Astrocyte of the hippocampus (primary cell): ENCODE results near the gene CD44.
"Not testable (repeated sequence)": the region's sequence is repeated elsewhere in the genome, so short reads cannot be mapped to it uniquely, and the experiment has no call there.

Experiments used
- DNase-seq: peaks from one replicate; pipeline ENCODE4 v3.0.0; 2011; ENCODE audit warnings: low read depth, low spot score

The CD44 gene

DNA sequence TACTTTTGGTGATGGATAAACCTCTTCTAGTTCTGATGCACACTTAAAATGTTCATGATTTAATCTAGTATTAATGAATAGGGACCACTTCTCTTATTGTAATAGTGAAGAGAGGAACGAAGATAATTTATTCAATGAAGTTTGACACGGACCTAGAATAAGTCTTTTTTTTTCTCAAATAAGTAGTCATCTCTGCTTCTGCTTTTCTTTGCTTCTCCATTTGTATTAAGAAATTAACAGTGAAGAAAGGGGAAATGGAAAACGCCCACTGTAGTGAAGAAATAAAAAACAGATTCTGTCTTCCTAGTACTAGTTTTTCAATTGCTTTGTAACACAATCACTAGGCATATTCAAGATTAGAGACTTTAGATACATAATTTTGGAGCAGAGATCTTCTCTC, 73.0 kb downstream of the CD44 start:
- DNase-seq, result no peak

DNA sequence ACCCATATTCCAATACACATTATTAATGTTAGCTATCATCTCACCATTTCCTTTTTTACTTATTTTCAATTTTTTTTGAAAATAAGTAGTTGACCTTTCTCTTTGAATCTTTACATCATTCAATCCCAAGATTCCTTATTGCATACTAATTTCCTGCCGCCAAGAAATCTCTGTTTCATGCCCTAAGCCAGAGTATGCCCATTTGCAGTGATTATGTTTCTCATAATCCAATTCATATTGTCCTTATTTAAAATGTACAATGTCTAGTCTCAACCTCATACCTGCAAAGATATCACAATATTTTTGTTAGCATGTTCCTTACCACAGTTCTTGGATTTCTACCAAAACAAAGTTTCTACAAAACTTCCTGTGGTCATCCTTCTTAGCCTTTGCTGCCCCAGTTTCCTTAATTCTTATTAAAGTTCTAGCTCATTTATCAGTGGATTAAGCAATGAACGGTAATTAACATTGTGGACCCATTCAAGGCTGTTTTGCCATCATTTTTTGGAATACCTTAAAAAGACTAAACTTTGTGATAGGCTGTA, 75.3 kb downstream of the CD44 start:
- no peak for DNase-seq

DNA sequence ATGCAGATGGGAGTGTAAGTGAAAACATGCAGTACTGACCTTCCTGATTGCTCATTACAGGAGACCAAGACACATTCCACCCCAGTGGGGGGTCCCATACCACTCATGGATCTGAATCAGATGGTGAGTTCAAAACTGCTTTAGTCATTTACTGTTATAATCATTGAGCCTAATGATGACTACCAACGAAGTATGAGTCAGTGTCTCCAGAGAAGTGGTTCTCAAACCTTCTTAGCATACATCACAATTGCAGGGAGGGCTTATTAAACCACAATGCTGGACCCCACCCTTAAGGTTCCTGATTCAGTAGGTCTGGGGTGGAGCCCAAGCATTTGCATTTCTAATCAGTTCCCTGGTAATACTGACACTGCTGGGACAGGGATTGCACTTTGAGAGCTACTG, 75.8 kb downstream of the CD44 start:
- DNase-seq, result peak; percentile 97

DNA sequence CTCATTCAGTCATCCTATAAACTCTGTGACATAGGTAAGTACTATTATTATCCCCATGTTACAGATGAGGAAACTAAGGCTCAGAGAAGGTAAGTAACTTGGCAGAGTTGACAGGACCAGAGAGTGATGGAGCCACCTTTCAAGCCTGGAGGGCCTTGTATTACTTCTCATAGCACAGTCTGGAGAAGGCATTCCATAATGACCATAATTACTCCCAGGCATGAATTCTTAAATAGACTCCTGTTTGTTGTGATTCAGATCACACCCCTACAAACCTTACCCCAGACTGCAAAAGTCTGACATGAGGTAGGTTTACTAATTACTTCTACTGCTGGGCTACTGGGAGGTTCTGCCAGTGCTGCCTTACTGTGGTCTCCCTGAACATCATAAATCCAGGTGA, 77.0 kb downstream of the CD44 start:
- peak; percentile 41 for DNase-seq

DNA sequence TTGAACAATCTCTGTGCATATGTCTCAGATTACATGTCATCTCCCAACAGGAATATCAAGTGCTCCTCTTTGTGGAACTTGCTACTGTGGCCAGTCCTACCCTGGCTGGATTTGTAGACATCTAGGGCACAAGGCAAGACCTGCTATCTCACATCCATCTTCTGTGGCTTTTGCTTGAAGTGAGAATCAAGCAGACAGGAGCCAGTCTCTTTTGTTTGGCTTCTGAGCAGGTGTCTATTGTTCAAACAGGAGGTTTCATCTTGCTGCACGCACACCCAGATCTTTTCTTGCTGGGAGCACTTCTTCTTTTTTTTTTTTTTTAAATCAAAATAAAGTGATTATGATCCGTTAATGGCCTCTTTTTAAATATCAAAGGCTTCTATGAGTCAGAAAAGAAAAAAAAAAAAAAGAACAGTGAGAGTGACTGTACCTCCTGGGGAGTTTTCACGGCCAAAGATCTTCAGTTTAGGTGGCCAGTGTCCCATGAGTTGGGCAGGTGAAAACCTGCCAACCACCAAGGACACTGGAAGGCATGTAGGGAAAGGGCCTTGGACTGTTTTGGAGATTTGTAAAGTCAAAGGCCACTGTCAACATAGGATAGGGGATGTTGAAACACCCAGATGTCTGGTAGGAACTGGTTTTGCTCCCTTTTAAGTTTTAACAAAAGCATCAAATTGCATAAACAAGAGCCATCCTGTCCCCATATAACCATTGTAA, 78.1 kb downstream of the CD44 start:
- no peak for DNase-seq

DNA sequence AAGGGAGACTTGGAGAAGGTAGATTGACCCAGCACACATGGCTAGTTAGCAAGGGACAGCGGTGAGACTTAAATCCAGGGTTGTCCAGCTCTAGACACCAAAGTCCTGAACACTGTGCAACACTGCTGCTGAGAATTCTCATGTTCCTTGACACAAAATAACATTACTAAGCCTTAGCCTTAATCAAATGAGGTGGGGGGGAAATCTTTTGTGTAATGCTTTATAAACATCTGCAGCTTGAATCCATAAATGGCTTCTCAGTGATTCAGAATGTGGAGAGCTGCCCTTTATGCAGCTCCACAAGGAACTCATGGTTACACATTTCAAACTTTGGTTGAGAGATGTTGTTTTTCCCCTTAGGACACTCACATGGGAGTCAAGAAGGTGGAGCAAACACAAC, 80.0 kb downstream of the CD44 start:
- DNase-seq, result peak; percentile 33

DNA sequence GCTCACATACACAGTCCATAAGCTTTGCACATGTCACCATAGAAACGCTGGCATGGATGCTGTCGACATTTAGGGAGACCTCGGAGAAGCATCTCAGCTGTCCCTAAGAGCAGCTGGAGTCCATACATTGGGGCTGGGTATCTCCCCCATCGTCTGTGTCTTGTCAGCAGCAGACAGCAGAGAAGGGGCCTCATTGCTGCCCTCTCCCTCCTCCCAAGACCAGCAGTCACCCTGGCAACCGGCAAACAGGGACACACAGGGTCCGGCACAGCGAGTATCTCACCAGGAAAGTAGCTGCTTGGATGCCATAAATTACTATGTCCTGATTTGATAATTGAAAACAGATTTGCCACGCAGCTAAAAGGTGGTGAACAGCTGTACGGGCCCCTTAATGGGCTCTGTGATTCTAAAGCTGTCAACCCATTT, 84.4 kb downstream of the CD44 start:
- peak; percentile 62 for DNase-seq

DNA sequence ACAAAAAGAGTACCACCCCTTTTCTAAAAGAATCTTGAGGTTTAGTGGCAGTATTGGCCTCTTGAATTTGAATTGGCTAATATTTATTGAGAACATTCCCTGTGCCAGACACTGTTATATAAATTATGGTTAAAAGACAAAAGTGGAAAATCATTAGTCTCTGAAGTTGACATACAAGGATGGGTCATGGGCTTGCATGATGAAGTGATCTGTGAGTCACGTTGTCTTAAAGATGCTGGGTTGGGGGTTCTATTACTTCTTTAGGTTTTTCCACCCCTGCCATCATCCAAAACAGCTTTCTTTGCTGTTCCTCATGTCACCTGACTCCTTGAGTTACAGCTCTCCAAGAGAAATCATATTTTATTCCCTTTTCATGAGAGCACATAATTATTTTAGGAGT, 85.0 kb downstream of the CD44 start:
- DNase-seq, result no peak

DNA sequence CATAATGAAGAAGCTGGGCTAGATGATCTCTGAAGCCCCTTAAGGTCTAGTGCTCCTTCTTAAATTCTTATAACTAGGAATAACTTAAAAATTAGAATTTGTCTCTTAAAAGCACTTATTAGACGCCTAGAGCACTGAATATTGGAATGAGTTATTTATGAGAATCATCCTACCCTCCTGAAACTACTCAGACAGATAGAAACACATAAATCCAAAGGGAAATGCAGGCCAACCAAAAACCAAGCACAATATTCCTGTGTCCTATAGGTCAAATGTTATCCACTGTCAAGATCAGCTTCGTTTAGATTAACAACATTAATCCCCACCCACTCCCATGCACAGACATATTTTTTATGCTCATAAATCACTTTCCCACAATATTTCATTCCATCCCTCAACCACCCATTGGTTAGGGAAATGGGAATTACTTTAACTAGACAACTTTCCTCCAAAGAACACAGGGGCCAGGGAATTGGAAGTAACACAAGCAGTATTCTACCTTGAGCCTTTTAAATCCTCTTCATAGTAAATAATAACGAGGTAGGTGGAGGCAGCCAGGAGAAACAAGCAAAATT, 87.1 kb downstream of the CD44 start:
- DNase-seq, result no peak

DNA sequence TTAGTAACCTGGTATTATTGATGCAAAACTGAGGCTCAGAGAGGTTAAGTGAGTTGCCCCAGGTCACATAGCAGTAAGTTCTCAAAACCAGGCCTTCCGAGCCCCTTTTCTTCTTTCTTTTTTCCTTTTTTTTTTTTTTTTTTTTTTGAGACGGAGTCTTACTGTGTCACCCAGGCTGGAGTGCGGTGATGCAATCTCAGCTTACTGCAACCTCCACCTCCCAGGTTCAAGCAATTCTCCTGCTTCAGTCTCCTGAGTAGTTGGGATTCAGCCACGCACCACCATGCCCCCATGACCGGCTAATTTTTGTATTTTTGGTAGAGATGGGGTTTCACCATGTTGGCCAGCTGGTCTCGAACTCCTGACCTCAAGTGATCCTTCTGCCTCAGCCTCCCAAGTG, 87.8 kb downstream of the CD44 start:
- DNase-seq, result not testable (repeated sequence)

DNA sequence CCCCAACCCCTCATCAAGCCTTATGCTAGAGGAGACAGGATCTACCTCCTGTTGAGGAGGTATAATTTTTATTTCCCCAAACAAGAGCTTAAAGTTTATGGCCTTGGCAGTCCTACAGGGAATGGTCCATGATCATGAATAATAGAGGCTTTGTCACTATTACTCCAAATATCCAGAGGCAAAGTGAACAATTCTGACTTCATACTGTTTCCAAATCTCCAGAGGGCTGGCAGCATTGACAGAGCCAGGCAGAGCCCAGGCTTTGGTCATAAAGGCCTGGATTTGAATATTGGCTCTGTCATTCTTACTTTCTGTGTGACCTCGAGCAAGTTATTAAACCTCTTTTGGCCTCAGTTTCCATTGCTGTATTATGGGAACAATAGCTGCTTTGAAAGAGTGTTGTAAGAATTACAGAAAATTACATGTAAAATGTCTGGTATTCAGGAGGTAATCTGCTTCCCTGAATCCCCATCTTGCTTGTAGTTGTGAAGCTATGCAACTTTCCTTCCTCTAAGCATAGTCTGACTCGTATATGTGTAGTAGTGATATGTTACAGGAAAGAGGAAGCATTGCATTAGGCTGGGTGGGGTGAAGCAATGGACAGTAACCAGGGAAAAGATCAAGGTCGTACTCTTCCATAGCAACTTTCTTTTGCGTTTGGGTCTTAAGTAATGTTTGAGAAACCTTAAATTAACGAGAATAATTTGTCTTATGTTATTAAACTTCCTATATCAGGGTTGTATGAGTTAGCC, 88.8 kb downstream of the CD44 start:
- no peak for DNase-seq

DNA sequence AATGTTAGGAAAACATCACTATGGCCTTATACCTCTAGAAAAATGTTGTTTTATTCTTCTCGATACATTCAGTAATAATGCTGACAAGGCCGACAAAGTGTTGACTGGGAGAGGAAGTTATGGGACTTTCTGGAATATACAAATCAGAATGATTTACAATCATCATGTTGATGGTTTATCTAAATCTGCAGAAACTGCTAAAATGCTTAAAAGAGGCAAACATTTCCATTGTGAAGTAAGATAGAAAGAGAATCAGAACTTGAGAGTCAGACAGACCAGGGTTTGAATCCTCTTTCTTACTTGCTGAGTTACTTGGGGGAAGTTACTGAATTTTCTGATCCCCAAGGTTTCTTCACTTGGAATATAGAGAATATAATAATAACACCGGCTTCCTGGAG, 89.4 kb downstream of the CD44 start:
- no peak for DNase-seq

DNA sequence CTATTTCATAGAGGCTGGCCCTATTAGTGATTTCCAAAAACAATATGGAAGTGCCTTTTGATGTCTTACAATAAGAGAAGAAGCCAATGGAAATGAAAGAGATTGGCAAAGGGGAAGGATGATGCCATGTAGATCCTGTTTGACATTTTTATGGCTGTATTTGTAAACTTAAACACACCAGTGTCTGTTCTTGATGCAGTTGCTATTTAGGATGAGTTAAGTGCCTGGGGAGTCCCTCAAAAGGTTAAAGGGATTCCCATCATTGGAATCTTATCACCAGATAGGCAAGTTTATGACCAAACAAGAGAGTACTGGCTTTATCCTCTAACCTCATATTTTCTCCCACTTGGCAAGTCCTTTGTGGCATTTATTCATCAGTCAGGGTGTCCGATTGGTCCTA, 91.4 kb downstream of the CD44 start:
- no peak for DNase-seq

DNA sequence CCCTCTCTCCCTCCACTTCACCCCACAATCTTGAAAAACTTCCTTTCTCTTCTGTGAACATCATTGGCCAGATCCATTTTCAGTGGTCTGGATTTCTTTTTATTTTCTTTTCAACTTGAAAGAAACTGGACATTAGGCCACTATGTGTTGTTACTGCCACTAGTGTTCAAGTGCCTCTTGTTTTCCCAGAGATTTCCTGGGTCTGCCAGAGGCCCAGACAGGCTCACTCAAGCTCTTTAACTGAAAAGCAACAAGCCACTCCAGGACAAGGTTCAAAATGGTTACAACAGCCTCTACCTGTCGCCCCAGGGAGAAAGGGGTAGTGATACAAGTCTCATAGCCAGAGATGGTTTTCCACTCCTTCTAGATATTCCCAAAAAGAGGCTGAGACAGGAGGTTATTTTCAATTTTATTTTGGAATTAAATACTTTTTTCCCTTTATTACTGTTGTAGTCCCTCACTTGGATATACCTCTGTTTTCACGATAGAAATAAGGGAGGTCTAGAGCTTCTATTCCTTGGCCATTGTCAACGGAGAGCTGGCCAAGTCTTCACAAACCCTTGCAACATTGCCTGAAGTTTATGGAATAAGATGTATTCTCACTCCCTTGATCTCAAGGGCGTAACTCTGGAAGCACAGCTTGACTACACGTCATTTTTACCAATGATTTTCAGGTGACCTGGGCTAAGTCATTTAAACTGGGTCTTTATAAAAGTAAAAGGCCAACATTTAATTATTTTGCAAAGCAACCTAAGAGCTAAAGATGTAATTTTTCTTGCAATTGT, 92.3 kb downstream of the CD44 start:
- DNase-seq, result no peak

DNA sequence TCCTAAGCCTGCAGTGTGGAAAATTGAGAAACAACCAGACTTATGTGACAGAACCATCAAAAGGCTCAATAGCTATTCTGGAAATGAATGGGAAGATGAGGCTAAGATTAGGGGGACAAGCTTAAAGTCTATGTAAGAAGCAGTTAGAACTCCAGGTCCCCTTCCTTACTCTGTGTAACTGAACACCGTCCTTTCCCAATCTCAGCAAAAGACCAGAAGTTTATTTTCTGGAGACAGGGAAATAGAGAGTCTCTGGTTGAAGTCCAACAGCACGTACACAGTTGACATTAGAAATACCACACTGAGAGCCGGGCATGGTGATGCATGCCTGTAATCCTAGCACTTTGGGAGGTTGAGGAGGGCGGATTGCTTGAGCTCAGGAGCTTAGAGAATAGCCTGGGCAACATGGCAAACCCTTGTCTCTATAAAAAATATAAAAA, 93.9 kb downstream of the CD44 start:
- no peak for DNase-seq

DNA sequence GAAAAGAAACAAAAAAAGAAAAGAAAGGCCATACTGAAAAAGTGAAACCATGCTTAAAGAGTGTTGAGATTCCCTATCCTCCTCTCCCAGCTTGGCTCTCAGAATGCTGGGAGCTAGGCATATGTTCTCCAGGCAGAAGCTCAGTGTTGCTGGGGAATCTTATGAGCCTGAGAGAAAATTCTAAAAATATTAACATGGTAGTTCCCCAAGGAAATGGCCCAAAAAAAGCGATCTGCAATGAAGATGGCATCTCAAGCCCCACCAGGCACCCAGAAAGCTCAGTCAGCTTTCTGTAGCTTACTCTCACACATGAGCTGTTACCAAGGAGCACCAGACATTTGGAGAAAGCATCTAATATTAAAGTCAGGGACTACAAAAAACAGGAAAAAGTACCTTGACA, 94.5 kb downstream of the CD44 start:
- DNase-seq, result no peak

DNA sequence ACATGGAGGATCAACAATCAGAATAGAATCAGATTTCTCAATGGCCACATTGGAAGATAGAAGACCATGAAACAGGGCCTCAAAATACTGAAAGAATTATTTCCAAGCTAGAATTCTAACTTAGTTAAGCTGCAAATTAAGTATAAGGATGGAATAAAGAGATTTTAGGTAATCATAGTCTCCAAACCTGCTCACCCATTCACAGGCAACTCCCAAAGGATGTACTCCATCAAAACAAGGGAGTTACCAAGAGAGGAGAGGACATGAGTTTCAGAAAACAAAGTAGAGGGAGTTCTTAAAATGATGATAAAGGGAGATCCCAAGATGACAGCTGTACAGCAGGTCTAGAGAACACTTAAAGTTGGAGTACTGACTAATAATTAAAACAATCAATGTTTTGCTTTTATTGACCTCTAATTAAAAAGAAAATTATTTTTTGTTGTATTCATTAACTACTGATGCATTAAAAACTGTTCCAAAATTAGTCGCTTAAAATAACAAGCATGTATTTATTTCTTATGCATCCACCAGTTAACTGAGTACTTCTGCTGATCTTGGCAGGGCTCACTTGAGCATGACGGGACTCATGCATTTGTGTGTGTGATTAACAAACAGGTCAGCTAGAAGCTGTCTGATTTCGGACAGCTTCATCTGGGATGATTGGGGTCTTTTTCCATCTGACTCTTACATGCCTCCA, 95.6 kb downstream of the CD44 start:
- DNase-seq, result peak; percentile 29

DNA sequence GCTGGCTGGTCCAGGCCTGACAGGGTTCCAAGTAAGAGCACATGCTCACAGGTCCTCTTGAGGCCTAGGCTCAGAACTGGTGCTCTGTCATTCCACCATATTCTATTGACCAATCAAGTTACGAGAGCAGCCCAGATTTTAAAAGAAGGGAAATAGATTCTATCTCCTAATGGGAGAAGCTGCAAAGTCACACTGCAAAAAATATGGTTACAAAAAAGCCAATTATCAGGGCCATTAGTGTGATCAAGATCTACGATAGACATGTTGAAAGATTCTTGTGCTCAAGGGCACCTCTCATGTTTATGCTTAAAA, 96.1 kb downstream of the CD44 start:
- no peak for DNase-seq

DNA sequence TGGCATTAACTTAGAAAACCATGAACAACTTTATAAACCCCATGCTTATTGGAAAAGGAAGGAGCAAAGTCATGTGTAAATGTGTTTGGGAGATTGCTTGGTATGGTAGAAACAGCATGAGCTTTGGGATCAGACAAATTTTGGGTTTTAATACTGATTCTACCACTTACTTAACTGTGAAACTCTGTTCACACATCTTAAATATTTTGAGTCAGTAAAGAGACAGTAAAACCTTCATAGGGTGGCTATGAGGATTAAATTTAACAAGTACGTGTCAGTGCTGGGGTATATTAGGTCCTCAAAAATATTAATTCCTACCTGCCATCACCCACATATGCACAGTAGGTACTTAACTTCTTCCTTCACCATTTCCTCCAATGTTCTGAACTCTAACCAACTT, 96.5 kb downstream of the CD44 start:
- DNase-seq, result no peak

DNA sequence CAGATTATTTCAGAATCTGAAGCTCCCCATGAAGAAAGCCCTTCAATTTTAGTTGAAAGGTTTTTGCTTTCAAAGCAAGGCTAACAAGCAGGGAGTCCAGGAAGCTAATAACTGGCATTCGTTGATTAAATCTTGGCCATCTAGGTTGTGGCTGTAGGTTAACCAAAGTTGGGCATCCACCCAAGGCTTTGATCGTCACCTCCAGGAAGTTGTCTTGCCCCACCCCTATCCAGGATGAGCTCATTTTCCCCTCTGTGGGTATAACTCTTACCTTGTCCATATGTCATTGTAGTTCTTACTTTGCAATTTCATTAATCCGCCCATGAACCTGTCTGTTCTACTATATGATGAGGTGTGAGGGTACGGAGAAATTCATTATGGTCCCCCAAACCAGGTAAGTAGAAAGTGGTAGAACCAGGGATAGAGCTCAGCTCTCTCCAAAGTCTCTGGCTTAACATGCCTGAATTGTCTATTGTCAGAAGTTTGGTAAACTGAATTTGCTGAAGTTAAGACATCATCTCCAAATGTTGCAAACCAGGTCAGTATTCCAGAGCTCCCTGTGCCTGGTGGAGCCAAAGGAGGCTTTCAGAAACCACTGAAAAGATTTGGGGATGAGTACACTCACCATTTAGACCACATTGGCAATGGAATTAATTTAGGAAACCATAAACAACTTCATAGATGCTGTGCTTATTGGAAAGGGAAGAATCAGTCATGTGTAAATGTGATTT, 97.1 kb downstream of the CD44 start:
- DNase-seq, result peak; percentile 84

DNA sequence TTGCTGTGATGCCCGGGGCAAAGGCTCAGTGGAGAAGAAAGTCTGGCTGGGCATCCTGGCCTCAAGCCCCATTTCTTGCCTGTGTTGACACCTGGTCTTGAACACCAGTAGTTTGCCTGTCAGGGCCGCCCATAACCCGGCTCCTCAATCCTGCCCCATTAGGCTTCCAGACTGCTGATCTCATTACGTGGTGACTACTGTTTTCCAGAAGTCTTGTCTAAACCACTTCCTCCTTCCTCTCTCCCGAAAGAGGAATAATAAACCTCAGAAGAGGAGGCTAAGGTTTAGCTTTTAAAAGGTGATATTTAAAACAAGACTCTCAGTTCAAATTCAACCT, 97.7 kb downstream of the CD44 start:
- peak; percentile 72 for DNase-seq
